Loucy (cell line): ENCODE results near the gene ITGA11.
A peak's percentile ranks its signal among the peaks of the same experiment; 100 is the strongest.

Experiments used
- H2AFZ ChIP-seq: fragments of 200-600 bp; sonication (generic); 2 replicates; pipeline ENCODE4 v1.6.0; 2016; ENCODE audit warnings: antibody characterized with exemption, mild to moderate bottlenecking, low read length, moderate library complexity
- H3F3A ChIP-seq: fragments of 200-600 bp; 2 replicates; pipeline ENCODE4 v1.6.0; 2016; ENCODE audit warnings: antibody characterized with exemption, low read depth, mild to moderate bottlenecking
- H3K27me3 ChIP-seq: fragments of 200-600 bp; sonication (generic); 2 replicates; pipeline ENCODE4 v1.6.1; 2014; ENCODE audit warnings: low read length, mild to moderate bottlenecking; ENCODE audit not compliant: insufficient read depth, poor library complexity, severe bottlenecking
- H3K36me3 ChIP-seq: fragments of 200-600 bp; sonication (generic); 2 replicates; pipeline ENCODE4 v1.6.1; 2016; ENCODE audit warnings: low read length; ENCODE audit not compliant: insufficient read depth
- H3K4me1 ChIP-seq: fragments of 200-600 bp; sonication (generic); 2 replicates; pipeline ENCODE4 v1.5.1; 2014; ENCODE audit warnings: low read length, mild to moderate bottlenecking; ENCODE audit not compliant: insufficient read depth, poor library complexity, severe bottlenecking
- H3K4me2 ChIP-seq: fragments of 200-600 bp; sonication (generic); 2 replicates; pipeline ENCODE4 v1.6.0; 2014; ENCODE audit warnings: antibody characterized with exemption, low read length, low read depth, mild to moderate bottlenecking; ENCODE audit not compliant: poor library complexity, severe bottlenecking
- H3K4me3 ChIP-seq: fragments of 200-600 bp; sonication (generic); 2 replicates; pipeline ENCODE4 v1.5.1; 2014; ENCODE audit warnings: low read length, mild to moderate bottlenecking, mixed read lengths; ENCODE audit not compliant: poor library complexity, severe bottlenecking
- H3K79me2 ChIP-seq: fragments of 200-600 bp; sonication (generic); 2 replicates; pipeline ENCODE4 v1.6.1; 2014; ENCODE audit warnings: low read length; ENCODE audit not compliant: insufficient read depth
- H3K9ac ChIP-seq: fragments of 200-600 bp; sonication (generic); 2 replicates; pipeline ENCODE4 v1.6.0; 2014; ENCODE audit warnings: mild to moderate bottlenecking, low read depth, low read length, moderate library complexity; ENCODE audit not compliant: poor library complexity, severe bottlenecking
- H3K9me2 ChIP-seq: fragments of 200-600 bp; sonication (generic); replicated peaks from 2 replicates; pipeline ENCODE4 v1.6.1; 2016; ENCODE audit warnings: low read depth, low read length, mixed read lengths
- H3K9me3 ChIP-seq: fragments of 200-600 bp; sonication (generic); 2 replicates; pipeline ENCODE4 v1.6.1; 2014; ENCODE audit warnings: mild to moderate bottlenecking, antibody characterized with exemption, low read length, low read depth; ENCODE audit not compliant: insufficient read depth
- H4K20me1 ChIP-seq: fragments of 200-600 bp; sonication (generic); 2 replicates; pipeline ENCODE4 v1.6.0; 2014; ENCODE audit warnings: antibody characterized with exemption, low read length, mild to moderate bottlenecking; ENCODE audit not compliant: insufficient read depth, poor library complexity, severe bottlenecking
- CTCF ChIP-seq: fragments of 200-600 bp; sonication (generic); conservative IDR thresholded peaks from 2 replicates; pipeline ENCODE4 v1.5.1; 2014; ENCODE audit warnings: mild to moderate bottlenecking, antibody characterized with exemption, low read length
- EZH2phosphoT487 ChIP-seq: fragments of 200-600 bp; IDR thresholded peaks from 2 replicates; pipeline ENCODE4 v1.6.1; 2018; ENCODE audit warnings: antibody characterized with exemption, mild to moderate bottlenecking, moderate library complexity, borderline replicate concordance

ITGA11 gene

GRCh38 chr15:68354268-68354667, 77.7 kb downstream of the ITGA11 start:
- Histone ChIP-seq H3K79me2 (no peaks in the 10 kb centered on the region), H3K9me3 (no peaks in the 10 kb centered on the region), H3K9ac (no peak overlapping the region), H3K27me3 (no peaks in the 10 kb centered on the region), H3K36me3 (no peaks in the 10 kb centered on the region), H3K4me3 (no peak overlapping the region), H3K4me1 (peaks cover 23% of the 10 kb centered on the region), H2AFZ (no peak overlapping the region), H3K9me2 (no peaks in the 10 kb centered on the region), H4K20me1 (no peaks in the 10 kb centered on the region), H3K4me2 (no peak overlapping the region), H3F3A (peaks cover 3% of the 10 kb centered on the region; the same call in 1 of the 2 replicates)
- no peak for TF ChIP-seq EZH2phosphoT487
- no peak for TF ChIP-seq CTCF

DNA sequence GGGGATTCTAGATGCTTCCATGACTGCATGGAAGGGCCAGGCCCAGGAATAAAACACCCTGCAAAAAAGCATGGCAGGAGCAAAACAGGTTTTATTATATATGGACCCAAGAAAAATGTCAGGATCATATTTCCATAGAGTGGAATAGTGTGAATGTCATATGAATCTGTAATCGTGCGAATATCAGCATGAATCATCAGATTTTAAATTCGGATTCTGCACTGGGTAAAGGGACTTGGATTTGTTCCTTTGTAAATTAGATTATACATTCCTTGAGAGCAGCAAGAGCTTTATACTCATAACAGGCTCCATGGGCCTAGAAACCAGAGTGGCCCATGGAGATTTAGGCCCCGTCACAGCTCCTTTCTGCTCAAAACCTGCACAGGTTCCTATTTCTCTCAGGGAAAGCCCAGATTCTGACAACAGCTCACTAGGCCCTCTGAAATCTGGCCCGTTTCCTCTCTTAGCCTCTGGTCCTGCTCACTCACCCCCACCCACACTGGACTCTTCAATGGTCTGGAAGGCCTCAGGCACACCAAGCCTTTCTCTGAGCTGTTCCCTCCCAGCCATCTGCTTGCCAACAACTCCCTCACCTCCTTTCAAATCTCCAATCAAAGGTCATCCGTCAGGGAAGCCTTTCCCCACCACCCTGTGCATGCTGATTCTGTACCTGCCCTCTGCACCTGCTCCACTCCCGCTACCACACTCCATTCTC, 78.4 kb downstream of the ITGA11 start:
- Histone ChIP-seq H3K4me1 (peaks cover 23% of the 10 kb centered on the region), H2AFZ (no peak overlapping the region)
- no peak for TF ChIP-seq EZH2phosphoT487

DNA sequence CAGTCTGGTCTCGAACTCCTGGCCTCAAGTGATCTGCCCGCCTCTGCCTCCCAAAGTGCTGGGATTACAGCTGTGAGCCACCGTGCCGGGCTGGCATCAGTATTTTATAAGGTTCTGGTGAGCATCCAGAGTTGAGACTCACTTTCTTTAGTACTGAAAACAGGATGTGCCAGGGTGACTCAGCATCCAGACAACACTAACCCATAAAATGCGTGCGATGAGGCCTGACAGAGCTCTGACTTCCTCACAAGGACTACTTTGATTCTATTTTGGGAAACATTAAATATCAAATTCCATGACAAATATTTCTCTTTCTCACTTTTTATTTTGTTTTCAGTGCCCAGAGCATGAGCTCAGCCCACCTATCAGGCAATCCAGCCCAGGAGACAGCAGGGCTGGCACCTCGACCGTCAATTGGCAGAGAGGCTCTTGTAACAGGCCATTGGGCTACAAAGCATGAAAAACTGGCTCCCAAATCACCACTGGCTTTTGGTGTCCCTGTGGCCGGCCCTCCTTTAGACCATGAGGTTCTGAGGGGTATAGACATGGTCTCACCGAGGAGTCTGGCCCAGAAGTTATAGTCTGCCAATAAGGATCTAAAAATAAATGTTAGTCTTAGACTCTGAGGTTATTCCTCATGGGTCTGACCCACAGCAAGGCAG, 79.4 kb downstream of the ITGA11 start:
- H2AFZ ChIP-seq, result peak overlapping the region; percentile 56
- no peaks in the 10 kb centered on the region for H3K27me3 ChIP-seq
- peaks cover 3% of the 10 kb centered on the region; the same call in 1 of the 2 replicates for H3F3A ChIP-seq
- peak overlapping the region; percentile 64 for H3K4me2 ChIP-seq
- no peaks in the 10 kb centered on the region for H3K79me2 ChIP-seq
- TF ChIP-seq CTCF, result no peak
- no peak for TF ChIP-seq EZH2phosphoT487
- H3K9ac ChIP-seq, result peak overlapping the region; percentile 54
- H4K20me1 ChIP-seq, result no peaks in the 10 kb centered on the region
- H3K4me3 ChIP-seq, result peak overlapping the region; percentile 39
- no peaks in the 10 kb centered on the region for H3K9me3 ChIP-seq
- H3K36me3 ChIP-seq, result no peaks in the 10 kb centered on the region
- H3K4me1 ChIP-seq, result peaks cover 23% of the 10 kb centered on the region
- no peaks in the 10 kb centered on the region for H3K9me2 ChIP-seq

More for the DNA sequence above, 78.4 kb downstream of the ITGA11 start:
- H3K4me2 ChIP-seq, result no peak overlapping the region
- H3K9me3 ChIP-seq, result no peaks in the 10 kb centered on the region
- H3F3A ChIP-seq, result peaks cover 3% of the 10 kb centered on the region; the same call in 1 of the 2 replicates
- H3K27me3 ChIP-seq, result no peaks in the 10 kb centered on the region
- no peaks in the 10 kb centered on the region for H3K79me2 ChIP-seq
- no peak overlapping the region for H3K9ac ChIP-seq
- H3K4me3 ChIP-seq, result no peak overlapping the region
- no peaks in the 10 kb centered on the region for H3K9me2 ChIP-seq
- H4K20me1 ChIP-seq, result no peaks in the 10 kb centered on the region
- no peaks in the 10 kb centered on the region for H3K36me3 ChIP-seq
